HG02970 (cell line): ENCODE measurements around the gene BRD3.
A peak's percentile ranks its signal among the peaks of the same experiment; 100 is the strongest.

Experiments used
- ATAC-seq: cut with Tn5 transposase; IDR thresholded peaks from one replicate; pipeline ENCODE4 v1.9.1; 2021; ENCODE audit warnings: mild to moderate bottlenecking, moderate library complexity, moderate number of reproducible peaks; ENCODE audit not compliant: unreplicated experiment, low FRiP score

Gene BRD3

GRCh38 chr9:134026581-134026980 is 41.2 kb downstream of the BRD3 start:
- ATAC-seq, result no peak

DNA sequence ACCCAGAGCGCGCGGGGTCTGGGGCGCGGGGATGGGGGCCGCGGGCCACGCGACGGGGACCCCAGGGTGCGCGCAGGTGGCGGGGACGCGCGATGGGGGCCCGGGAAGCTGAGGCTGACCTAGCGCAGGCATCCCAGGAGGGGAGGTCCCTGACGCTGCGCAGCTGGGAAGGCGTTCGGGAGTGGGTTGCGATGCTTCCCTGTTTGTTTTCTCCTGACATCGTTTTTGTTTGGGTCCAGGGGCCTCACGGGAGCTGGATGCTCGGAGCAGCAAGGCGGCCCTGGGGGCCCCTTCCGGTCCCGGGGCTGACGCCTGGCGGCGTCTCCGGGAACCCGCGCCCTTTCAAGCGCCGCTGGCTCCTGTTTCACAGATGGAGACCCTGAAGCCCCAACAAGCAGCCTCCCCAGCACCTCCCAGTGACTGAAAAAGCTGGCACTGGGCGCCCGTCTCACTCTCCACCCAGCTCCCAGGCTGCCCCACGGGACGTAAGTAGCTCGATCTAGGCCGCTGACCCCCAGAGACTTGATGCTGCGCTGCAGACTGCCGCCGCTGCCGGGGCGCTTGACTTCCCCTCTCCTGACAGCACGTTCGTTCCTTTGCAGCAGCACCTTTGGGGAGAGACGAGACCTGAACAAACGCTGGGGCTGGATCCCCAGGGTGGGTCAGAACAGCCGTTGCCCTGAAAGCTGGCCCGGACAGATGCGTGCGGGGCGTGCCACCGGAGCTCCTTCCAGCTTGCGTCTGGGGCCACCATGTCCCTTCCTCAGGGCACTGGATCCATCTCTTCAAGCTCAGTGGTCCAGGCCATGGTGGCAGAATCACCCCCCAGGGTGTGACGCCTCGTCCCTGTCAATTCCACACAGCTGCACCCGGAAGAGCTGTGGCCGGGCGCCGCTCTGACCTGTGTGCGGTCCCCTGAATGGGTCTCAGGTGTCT is 42.0 kb downstream of the BRD3 start:
- peak; percentile 31 for ATAC-seq

GRCh38 chr9:134024828-134025605 is 42.8 kb downstream of the BRD3 start, which contains the start of gene BRD3OS:
Gene BRD3OS, plus strand, starts transcription at chr9:134025481. Its CDS starts 1,267 bp downstream, at chr9:134026748.
- peak; percentile 91 for ATAC-seq

- no peak for ATAC-seq
These were observed 43.5 kb downstream of the BRD3 start for GRCh38 chr9:134024214-134024792.

GRCh38 chr9:134014946-134015345 is 52.9 kb downstream of the BRD3 start:
- ATAC-seq, result no peak

GRCh38 chr9:134011401-134011800 is 56.4 kb downstream of the BRD3 start:
- no peak for ATAC-seq

GRCh38 chr9:134010310-134011173 is 57.3 kb downstream of the BRD3 start:
- no peak for ATAC-seq

DNA sequence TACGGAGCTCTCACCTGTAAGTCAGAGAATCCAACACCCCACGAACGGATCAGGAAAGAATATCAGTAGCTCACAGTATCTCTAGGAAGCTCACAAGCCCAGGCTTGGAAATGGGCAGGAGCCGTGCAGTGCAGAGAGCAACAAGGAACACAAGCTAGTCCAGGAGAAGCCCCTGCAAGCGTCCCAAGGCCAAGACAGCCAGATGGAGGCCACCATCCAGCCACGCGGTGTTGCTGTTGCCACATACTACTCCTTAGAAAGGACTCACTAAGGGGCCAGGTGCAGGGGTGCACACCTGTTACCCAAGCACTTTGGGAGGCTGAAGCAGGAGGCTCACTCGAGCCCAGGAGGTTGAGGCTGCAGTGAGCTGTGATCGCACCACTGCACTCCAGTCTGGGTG is 60.3 kb downstream of the BRD3 start:
- ATAC-seq, result no peak

DNA sequence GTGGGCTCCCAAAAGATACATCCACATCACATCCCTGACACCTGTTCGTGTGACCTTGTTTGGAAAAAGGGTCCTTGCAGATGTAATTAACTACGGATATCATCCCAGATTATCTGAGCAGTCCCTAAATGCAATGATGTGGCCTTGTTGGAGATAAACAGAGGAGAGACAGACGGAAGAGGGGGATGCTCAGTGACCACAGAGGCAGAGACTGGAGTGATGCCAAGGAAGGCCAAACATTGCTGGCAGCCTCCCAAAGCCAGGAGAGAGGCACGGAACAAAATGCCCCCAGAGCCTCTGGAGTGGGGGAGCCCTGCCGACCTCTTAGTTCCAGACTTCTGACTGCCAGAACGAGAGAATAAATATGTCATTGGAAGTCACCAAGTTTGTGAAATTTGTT is 60.7 kb downstream of the BRD3 start:
- no peak for ATAC-seq

DNA sequence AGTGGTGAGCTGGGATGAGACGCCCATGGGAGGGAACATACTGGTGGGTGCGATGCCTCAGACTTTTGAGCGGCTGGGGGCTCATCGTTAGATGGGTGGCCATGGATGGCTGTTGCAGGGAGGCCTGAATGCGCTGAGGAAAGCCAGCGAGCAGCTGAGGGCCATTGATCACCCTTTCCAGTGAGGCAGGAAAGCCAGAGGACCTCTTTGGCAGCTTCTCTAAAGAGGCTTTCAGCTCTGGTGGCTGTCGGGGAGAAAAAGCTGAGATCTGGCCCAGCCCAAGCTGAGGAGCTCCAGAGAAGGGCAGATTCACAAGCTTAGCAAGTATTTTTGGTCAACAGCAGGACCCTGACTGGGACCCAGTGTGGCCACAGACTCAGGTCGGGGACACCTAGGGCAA is 62.4 kb downstream of the BRD3 start:
- ATAC-seq, result no peak

GRCh38 chr9:134004881-134005280 is 62.9 kb downstream of the BRD3 start:
- ATAC-seq, result no peak

- ATAC-seq, result no peak
These were observed 63.5 kb downstream of the BRD3 start for GRCh38 chr9:134004131-134004873.

DNA sequence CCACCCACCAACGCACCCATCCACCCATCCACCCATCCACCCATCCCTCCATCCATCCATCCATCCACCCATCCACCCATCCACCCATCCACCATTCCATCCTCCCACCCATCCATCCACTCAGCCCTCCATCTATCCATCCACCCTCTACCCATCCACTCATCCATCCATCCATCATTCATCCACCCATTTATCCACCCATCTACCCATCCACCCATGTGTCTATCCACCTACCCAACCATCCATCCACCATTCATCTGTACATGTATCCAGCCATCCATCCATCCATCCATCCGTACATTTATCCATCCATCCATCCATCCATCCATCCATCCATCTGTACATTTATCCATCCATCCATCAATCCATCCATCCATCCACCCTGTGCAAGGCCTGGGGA is 64.6 kb downstream of the BRD3 start:
- ATAC-seq, result no peak

DNA sequence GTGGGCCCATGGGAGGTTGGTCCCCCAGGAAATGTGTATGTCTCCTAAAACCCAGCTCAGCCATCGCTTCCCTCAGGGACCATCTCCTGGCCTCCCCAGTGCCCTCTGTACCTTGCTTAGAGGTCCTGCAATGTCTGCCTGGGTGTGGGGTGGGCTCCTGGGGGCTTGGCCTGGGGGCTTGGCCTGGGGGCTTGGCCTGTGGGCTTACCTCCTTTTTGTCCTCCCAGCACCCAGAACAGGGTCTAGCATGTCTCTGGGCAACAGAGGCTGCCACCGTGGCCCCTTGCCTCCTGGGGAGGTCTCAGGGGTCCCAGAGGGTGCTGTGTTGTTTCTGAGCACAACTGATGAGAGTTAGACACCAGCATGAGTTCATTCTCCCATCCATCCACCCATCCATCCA is 65.0 kb downstream of the BRD3 start:
- no peak for ATAC-seq

DNA sequence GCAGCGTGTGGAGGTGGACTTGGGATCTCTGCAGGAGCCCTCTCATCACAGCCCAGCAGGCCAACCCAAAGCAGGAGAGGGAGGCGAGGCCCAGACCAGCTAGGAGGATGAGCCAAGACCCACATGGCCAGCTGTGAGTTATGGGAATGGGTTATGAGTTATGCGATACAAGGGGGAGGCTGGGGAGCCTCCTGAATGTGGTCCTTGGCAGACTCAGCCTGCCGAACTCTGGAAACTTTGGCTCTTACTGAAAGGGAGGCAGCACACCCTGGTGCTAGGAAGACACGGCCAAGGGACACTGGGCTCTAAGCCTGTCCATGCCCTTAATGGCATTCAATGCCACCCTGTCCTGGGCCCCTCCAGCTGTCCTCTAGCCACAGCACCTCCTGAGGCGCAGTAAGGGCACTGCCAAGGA is 68.0 kb downstream of the BRD3 start:
- ATAC-seq, result no peak

DNA sequence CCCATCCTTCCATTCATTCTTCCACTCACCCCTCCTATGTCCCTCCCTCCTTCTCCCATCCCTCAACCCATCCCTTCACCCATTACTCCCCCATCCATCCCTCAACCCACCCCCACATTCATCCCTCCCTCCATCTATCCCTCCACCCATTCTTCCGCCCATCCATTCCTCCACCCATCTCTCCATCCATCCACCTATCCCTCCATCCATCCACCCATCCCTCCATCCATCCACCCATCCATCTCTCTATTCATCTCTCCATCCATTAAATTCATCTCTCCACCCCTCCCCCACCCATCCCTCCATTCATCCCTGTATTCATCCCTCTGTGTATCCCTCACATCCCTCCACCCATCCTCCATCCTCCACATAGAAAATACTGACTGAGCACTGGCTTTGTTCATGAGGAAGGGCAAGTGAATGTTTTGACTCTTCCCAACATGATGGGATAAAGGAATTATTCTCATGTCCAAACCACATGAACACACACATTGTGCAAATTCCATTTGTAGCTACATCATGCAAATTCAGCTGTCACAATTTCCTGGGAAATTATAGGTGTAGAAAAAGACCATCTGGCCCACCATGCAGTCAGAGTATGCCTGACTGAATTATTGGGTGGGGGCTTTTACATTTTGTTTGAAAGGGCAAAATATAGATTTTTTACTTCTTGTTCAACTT is 68.8 kb downstream of the BRD3 start:
- no peak for ATAC-seq

- ATAC-seq, result no peak
These were observed 70.2 kb downstream of the BRD3 start for GRCh38 chr9:133997584-133997983.

- no peak for ATAC-seq
These were observed 71.0 kb downstream of the BRD3 start for GRCh38 chr9:133996531-133997520.
